GM19455 (cell line): ENCODE results near the gene YBX1.
"Not testable (repeated sequence)": the region's sequence is repeated elsewhere in the genome, so short reads cannot be mapped to it uniquely, and the experiment has no call there.

Experiments used
- ATAC-seq: cut with Tn5 transposase; IDR thresholded peaks from one replicate; pipeline ENCODE4 v1.9.1; 2021; ENCODE audit not compliant: unreplicated experiment

YBX1 gene

GRCh38 chr1:42746436-42747105 lies 64.4 kb downstream of the YBX1 start:
- ATAC-seq = no peak

GRCh38 chr1:42747125-42747524 lies 64.9 kb downstream of the YBX1 start:
- no peak for ATAC-seq

- ATAC-seq = no peak
Measured at GRCh38 chr1:42748021-42748420, 65.8 kb downstream of the YBX1 start.

- no peak for ATAC-seq
Measured at GRCh38 chr1:42748461-42749410, 66.5 kb downstream of the YBX1 start.

- no peak for ATAC-seq
Measured at GRCh38 chr1:42750041-42750440, 67.8 kb downstream of the YBX1 start.

GRCh38 chr1:42751511-42752070 lies 69.4 kb downstream of the YBX1 start:
- ATAC-seq = not testable (repeated sequence)

GRCh38 chr1:42752284-42752683 lies 70.1 kb downstream of the YBX1 start:
- ATAC-seq = no peak

- no peak for ATAC-seq
Measured at GRCh38 chr1:42753070-42753469, 70.9 kb downstream of the YBX1 start.
